HFF-Myc (cell line): ENCODE measurements around the gene RND2.
"Not testable (repeated sequence)": the region's sequence is repeated elsewhere in the genome, so short reads cannot be mapped to it uniquely, and the experiment has no call there.

Experiments
- DNase-seq: peaks from one replicate; pipeline ENCODE4 v3.0.0-alpha.2; 2011; ENCODE audit warnings: low read depth; ENCODE audit errors: extremely low read depth
- H3K4me3 ChIP-seq: replicated peaks from 2 replicates; pipeline ENCODE4 v1.5.1; 2011; ENCODE audit warnings: low read depth, mild to moderate bottlenecking, control low read depth, low read length
- TF ChIP-seq, protein P1 (sequence below): IDR thresholded peaks from 2 replicates; pipeline ENCODE4 v1.5.1; 2012; ENCODE audit warnings: mild to moderate bottlenecking, low read depth, low read length, control low read depth; ENCODE audit errors: missing control alignments

Gene RND2

GRCh38 chr17:42982266-42982665 lies 42.8 kb upstream of the RND2 start:
- no peak for DNase-seq
- TF ChIP-seq, protein P1, sequence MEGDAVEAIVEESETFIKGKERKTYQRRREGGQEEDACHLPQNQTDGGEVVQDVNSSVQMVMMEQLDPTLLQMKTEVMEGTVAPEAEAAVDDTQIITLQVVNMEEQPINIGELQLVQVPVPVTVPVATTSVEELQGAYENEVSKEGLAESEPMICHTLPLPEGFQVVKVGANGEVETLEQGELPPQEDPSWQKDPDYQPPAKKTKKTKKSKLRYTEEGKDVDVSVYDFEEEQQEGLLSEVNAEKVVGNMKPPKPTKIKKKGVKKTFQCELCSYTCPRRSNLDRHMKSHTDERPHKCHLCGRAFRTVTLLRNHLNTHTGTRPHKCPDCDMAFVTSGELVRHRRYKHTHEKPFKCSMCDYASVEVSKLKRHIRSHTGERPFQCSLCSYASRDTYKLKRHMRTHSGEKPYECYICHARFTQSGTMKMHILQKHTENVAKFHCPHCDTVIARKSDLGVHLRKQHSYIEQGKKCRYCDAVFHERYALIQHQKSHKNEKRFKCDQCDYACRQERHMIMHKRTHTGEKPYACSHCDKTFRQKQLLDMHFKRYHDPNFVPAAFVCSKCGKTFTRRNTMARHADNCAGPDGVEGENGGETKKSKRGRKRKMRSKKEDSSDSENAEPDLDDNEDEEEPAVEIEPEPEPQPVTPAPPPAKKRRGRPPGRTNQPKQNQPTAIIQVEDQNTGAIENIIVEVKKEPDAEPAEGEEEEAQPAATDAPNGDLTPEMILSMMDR, result no peak
- no peak overlapping the region for H3K4me3 ChIP-seq

DNA sequence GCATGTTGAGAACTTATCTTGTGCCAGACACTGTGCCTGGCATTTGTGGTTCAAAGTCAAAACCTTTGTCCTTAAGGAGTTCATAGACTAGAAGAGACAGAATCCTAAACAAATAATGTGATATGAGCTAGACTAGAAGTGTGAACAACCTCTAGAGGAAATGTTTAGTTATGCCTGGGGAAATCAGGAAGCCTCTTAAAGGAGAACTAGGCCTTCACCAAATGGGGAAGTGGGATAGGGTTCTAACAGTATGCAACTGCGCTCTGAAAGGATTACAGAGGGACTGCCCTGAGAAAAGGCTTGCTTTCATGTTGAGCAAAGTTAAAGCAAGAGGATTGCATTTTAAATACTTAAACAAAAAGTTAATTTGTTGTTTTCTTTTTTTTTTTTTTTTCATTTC lies 39.8 kb upstream of the RND2 start:
- H3K4me3 ChIP-seq, result no peak overlapping the region
- DNase-seq, result no peak
- TF ChIP-seq, protein P1, result no peak

DNA sequence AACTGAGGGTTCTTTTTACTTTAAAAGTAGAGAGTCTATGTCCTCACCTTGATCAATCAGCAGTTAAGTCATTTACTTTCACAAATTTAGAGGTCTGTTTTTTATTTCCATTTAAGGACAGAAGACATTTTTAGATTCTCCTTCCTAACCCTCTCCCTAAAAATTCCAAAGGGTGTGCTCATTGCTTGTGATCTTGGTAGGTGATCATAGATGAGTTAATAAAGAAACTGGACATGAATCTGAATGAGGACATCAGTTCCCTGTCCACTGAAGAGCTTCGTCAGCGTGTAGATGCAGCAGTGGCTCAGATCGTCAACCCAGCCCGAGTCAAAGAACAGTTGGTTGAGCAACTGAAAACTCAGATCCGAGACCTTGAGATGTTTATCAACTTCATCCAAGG lies 35.9 kb upstream of the RND2 start:
- TF ChIP-seq, protein P1, result no peak
- no peak for DNase-seq

GRCh38 chr17:42989726-42990652 lies 35.0 kb upstream of the RND2 start:
- no peak for DNase-seq
- no peak overlapping the region for H3K4me3 ChIP-seq
- TF ChIP-seq, protein P1, result no peak

More for the DNA sequence above, 35.9 kb upstream of the RND2 start:
- H3K4me3 ChIP-seq, result no peak overlapping the region

- no peak for DNase-seq
- no peak overlapping the region for H3K4me3 ChIP-seq
- TF ChIP-seq, protein P1, result no peak
These were observed 33.6 kb upstream of the RND2 start for GRCh38 chr17:42991471-42991870.

GRCh38 chr17:42992872-42993271 lies 32.2 kb upstream of the RND2 start:
- DNase-seq, result no peak
- TF ChIP-seq, protein P1, result no peak
- no peak overlapping the region for H3K4me3 ChIP-seq

- DNase-seq, H3K4me3 ChIP-seq: not testable (repeated sequence)
These were observed 31.1 kb upstream of the RND2 start for GRCh38 chr17:42993913-42994312.
